HG03039 (cell line): ENCODE results near the gene PTPRG.
A peak's percentile ranks its signal among the peaks of the same experiment; 100 is the strongest.

Experiments
- ATAC-seq: cut with Tn5 transposase; IDR thresholded peaks from one replicate; pipeline ENCODE4 v1.9.1; 2021; ENCODE audit warnings: mild to moderate bottlenecking, moderate library complexity; ENCODE audit not compliant: unreplicated experiment

Gene PTPRG

GRCh38 chr3:62164746-62165145 lies 603.4 kb downstream of the PTPRG start:
- no peak for ATAC-seq

GRCh38 chr3:62167566-62168262 lies 606.3 kb downstream of the PTPRG start:
- ATAC-seq = no peak

GRCh38 chr3:62168356-62168755 lies 607.0 kb downstream of the PTPRG start:
- ATAC-seq = no peak

GRCh38 chr3:62169906-62170660 lies 608.7 kb downstream of the PTPRG start:
- no peak for ATAC-seq

- ATAC-seq = no peak
Observed at GRCh38 chr3:62171789-62172188, 610.4 kb downstream of the PTPRG start.

GRCh38 chr3:62172199-62172598 lies 610.8 kb downstream of the PTPRG start:
- ATAC-seq = no peak

GRCh38 chr3:62173939-62174515 lies 612.7 kb downstream of the PTPRG start:
- ATAC-seq = no peak

GRCh38 chr3:62175161-62175560 lies 613.8 kb downstream of the PTPRG start:
- no peak for ATAC-seq

GRCh38 chr3:62178032-62178431 lies 616.7 kb downstream of the PTPRG start:
- ATAC-seq = no peak

- no peak for ATAC-seq
Observed at GRCh38 chr3:62178739-62179600, 617.6 kb downstream of the PTPRG start.

GRCh38 chr3:62180514-62180913 lies 619.1 kb downstream of the PTPRG start:
- ATAC-seq = no peak

GRCh38 chr3:62183087-62183486 lies 621.7 kb downstream of the PTPRG start:
- no peak for ATAC-seq

GRCh38 chr3:62183969-62184368 lies 622.6 kb downstream of the PTPRG start:
- no peak for ATAC-seq

- no peak for ATAC-seq
Observed at GRCh38 chr3:62184559-62184958, 623.2 kb downstream of the PTPRG start.

- no peak for ATAC-seq
Observed at GRCh38 chr3:62187022-62187431, 625.7 kb downstream of the PTPRG start.

- ATAC-seq = peak; percentile 79
Observed at GRCh38 chr3:62188681-62189375, 627.5 kb downstream of the PTPRG start.

GRCh38 chr3:62189376-62189698 lies 628.0 kb downstream of the PTPRG start:
- no peak for ATAC-seq

- no peak for ATAC-seq
Observed at GRCh38 chr3:62192891-62193290, 631.5 kb downstream of the PTPRG start.

- no peak for ATAC-seq
Observed at GRCh38 chr3:62193586-62194345, 632.4 kb downstream of the PTPRG start.
